Daoy (cell line): ENCODE results near the gene COG7. TPM values are rescaled to one million over a fixed set of nuclear protein-coding genes. Genes with fewer than 3 reads are reported as not detected.
A peak's percentile ranks its signal among the peaks of the same experiment; 100 is the strongest.
"Not testable (repeated sequence)": the region's sequence is repeated elsewhere in the genome, so short reads cannot be mapped to it uniquely, and the experiment has no call there.

Experiments used
- DNase-seq: peaks from one replicate; pipeline ENCODE4 v3.0.0-alpha.2; 2015; ENCODE audit warnings: low read depth
- total RNA-seq: library from RNA; depleted of rRNA; stranded (reverse); fragments of >200 nt; shearing (Covaris generic); gene quantifications from 2 replicates; pipeline ENCODE4 v1.2.3, GENCODE V29; 2014; rRNA removed

COG7 gene
- 10.5 and 13.6 TPM in 2 replicates for total RNA-seq

DNA sequence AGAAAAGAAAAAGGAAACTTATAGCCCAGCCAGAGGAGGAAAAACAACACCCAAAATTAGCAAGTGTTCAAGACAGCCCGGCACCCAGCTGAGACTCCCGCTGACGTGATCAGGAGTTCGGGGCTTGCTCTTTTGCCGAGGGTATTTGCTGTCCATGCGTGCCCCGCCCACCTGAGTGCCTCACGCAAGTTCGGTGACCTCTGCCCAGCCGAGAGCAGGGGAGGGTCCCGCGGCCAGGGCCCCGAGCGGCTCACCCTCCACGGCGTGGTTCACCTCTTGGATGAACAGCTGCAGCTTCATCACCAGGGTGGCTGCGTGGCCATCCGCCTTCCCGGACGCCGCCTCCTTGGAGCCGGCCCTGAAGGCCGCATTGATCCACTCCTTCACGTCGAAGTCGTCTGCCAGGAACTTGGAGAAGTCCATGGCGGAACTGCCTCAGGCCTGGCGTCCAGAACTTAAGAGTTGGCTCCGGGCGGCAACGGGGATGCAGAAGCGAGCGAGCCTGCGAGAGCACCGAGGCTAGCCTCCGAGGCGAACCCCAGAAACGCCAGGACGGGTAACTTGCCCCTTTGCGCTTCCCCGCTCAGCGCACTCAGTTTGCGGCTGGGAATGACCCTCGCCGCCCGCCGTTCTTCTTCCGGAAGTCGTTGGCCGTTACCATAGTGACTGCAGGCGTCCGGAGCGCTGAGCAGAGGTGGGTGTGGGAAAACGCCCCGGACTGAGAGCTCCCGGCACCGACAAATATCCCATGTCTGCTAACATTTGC is at the start of gene COG7:
COG7 (minus strand) TSS at position 618 of the 766 bp plus-strand sequence; CDS start at position 423, 195 bp downstream.
- peak; percentile 83 for DNase-seq

DNA sequence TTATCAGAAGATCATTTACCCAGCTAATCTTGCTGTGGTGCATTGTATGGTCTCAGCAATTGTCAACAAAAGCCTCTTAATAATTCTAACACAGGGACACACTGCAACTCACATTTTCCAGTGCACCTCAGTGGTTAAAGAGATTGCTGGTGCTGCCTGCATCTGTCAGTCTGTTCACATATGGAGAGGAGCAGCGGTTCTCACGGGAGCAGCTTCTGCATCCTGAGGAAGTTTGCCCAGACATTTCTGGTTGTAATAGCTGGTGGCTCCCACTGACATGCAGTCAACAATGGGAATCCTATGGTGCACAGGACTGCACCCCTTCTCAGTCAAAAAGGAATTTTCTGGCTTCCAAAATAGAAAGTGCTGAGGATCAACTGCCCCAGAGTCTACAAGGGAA is 49.5 kb upstream of the COG7 start:
- no peak for DNase-seq

DNA sequence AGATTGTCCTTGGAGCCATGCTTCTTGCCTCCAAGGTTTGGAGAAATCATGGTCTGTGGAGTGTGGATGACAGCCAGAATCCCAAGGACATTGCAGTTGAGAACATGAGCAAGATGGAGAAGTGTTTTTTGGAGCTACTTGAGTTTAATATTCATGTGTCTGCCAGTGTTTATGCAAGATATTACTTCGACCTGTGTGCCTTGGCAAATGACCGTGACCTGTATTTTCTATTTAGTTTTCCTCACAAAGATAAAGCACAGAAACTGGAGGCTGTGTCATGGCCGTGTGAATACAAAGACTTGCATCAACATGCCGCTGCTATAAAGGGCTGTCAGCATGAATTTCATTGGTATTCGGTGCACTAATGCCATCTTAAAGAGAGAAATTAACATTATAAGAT is 48.3 kb upstream of the COG7 start:
- no peak for DNase-seq

DNA sequence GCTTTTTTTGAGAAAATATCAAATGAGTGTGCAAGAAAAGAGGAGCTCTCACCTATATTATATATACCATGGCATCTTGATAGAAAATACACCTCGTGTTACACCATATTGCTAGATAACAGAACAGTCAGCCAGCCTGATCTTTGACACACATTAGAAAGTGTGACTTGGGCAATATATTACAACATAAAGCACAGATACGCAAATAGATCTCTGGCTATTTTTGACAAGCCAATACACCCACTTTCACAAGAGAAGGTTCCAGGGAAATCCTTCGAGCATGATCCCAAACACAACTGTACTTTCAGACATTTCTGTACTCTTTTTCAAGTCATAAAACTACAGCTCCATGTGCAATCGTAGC is 47.9 kb upstream of the COG7 start:
- no peak for DNase-seq

DNA sequence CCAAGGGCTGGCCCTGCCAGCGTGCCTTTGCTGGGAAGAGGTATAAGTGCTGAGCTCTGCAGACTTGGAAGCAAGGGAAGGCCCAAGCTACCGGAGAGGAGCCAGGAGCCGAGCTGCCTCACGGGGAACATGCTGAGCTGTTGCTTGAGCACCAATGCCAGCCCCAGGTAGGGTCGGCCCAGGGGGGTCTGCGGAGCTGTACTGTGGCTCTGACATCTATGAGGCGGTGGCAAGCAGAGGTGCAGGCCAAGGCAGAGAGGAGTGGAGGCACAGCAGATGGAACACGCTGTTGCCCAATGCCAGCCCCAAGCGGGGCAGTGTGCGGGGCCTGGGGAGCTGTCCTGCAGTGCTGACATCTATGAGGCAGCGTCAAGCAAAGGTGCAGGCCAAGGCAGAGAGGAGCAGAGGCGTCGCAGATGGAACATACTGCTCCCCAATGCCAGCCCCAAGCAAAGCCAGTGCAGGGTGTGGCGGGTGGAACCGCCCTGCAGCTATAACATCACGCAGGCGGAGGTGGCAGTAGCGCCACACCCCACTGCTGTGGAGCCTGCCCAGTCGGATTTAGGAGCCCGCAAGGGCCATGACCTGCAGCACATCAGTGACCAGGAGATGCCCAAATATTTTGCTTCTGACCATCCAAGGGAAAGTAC is 47.3 kb upstream of the COG7 start:
- no peak for DNase-seq

DNA sequence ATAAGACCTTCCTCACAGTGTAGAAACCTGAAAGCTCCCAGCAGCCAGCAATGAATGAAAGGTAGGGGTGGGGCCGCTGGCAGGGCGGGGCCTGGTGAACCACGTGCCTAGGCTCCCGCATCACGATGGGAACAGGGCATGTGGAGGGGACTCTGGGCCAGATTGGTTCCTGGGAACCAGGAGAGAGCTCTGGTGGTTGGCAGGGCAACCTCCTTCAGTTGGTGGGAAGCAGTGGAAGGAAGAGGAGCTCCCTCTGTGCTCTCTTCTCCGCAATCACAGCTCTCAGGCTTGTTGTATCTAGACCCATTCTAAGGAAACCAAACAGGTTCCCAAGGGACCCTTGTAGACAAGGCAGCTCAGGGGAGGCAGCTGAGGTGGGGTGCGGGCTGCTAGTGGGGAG is 46.8 kb upstream of the COG7 start:
- no peak for DNase-seq

DNA sequence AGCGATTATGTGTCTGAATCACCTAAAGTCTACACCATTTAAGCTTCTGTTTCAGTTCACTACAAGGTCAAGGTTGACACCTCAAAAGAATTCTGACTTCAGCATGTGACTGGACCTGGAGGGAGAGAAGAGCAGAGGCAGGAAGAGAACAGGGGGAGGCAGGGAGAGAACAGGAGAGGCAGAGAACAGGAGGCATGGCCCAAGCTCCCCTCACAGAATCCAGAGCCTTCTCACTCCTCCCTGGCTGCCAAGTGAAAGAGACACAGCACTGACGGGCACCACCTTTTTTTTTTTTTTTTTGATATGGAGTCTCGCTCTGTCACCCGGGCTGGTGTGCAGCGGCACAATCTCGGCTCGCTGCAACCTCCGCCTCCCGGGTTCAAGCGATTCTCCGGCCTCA is 45.9 kb upstream of the COG7 start:
- DNase-seq: no peak

DNA sequence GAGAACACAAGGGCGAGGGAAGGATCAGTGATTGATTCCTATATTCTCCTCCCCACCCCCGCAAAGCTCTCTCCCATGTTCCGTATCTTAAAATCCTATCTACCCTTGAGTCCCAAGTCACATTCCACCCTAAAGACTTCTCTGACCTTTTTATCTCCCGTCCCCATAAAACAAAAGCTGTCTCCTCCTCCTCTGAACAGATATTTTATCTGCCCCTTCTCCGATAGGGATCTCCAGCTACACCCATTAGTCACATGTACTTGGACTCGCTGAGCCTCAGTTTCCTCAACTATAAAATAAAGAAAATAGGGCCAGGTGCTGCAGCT is 44.5 kb upstream of the COG7 start:
- no peak for DNase-seq

DNA sequence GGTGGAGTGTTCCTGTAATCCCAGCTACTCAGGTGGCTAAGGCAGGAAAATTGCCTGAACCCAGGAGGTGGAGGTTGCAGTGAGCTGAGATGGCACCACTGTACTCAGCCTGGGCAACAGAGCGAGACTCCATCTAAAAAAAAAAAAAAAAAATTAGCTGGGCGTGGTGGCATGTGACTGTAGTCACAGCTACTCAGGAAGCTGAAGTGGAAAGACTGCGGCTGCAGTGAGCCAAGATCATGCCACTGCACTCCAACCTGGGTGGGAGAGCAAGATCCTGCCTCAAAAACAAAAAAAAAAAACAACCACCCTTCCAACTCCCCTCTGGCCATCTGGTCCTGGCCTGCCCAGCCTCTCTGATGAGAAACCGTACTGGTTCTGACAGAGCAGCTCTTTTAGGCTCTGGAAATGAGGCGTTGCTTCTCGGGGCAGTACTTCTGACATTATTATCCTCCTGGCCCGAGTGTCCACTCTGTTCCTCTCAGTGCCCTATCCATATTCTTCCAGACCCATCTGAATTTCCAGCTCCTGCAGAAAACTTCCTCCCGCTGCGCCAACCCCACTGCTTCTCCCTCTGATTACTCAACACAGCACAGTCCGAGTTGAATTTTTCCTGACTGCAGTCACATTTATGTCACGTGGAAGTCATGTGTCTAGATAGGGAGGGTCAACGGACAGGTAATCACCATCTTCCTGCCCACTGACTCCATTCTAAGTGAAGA is 44.0 kb upstream of the COG7 start:
- no peak for DNase-seq

DNA sequence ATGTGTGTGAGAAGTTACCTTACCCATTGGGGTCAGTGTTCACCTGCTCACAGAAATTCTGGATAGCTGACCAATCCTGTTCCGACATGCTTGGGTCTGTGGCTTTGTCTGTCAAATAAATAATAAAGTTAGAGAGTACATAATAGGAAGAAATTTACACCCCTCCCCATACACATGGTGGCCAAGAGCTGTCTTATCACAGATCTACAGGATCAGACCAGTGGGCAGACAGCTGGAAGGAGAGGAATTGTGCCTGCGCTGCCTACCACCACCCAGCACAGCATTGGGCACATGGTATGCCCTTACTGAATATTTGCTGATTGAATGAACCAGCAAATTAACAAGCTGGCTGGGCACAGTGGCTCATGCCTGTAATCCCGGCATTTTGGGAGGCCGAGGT is 42.7 kb upstream of the COG7 start:
- DNase-seq: no peak

DNA sequence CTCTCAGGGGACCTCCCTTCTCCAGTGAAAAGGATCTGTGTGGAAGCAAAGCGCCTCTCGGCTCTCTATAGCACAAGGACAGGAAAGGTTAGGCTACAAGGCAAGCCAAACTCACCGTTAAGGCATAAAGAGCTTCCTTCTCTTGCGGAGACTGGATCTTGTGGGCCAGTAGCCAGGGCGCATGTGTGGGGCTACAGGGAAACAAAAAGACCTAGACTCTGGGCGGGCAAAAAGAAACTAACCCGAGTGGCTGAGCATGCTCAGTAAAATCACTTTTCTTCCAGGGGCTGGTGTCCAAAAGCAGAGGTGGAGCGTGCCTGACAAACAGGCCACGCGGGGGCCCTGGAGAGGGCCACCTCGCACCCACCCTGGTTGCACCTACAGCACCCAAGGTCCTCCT is 41.2 kb upstream of the COG7 start:
- no peak for DNase-seq

DNA sequence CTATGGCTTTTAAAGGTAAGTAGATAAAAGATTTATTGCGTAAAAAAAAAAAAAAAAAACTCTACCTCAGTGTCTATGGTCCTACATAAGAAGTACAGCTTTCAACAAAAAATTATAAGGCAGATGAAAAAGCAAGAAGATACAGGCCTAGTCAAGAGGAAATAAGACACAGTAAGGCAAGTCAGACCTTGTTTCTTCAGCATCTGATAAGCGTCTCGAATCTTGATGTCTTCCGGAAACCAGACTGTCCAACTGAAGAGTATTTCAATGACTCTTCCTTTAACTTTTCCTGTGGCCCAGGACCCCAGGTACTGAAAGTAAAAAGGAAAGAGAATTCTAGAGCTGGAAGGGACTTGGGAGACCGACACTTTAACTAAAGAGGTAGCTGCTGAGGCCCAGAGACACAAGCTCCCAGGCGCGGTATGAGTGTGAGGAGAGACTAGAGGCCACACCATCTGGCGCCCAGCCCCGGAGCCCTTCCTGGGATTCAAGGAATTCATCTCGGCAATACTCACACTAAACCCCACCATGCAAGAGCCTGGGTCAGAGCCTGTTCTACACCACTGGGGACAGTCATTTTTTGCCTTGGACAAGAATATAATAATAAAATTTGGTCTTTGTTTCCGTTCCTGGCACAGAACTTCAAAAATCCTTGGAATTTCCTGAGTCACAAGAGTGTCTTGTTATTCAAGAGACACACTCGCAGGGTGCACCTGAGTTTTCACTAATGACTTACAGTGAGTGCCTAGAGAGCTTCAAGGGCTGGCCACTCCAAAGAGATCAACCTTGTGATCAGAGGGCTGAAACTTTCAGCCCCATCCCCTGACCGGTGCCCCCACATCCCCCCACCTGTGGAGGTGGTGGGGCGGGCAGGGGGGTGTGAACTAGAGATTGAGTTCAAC is 38.8 kb upstream of the COG7 start:
- DNase-seq: no peak

DNA sequence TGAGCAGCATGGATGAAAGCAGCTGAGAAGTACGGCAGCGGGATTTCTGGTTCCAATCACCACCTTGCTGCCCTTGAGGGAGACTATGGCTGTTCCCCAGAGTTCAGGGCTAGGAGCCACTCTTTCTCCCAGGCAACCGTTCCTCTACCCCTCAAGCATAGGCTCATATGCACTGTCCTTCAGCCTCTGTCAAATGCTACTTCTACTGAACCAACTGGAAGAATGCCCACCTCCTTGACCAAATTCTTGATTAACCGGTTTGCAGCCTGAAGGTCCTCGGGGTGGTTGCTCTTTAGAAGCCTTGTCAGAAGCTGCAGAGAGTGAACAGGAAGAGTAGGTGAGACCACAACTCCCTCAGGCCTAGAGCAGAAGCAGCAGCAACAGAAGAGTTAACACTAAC is 33.5 kb upstream of the COG7 start:
- DNase-seq: no peak

DNA sequence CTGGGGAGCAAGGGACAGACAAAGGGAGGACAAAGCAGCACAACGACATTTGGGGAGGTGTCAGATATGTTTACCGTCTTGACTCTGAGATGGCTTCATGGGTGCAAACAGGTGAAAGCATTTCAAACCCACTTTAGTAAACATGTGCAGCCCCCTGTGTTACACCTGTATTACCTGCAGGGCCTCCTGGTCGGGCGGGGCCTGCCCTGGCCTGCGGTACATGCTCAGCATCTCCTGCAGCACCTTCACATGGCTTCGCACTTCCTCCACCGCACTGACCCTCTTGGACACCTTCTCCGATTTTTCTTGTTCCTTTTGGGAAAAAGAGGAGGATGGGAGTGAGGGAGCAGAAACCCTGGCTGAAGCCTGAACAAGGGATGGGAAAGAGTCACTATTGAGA is 32.9 kb upstream of the COG7 start:
- no peak for DNase-seq

DNA sequence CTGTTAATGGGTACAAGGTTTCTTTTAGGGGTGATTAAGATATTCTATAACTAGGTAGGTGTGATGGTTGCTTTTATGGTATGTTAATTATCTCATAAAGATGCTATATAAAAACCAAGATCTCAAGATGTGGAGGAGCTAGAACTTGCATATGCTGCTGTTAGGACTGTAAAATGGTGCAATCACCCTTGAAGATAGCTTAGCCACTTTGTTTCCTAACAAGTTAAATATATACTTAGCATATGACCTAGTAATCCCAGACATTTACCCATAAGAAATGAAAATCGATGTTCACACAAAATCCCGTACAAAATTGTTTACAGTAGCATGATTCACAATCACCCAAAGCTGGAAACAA is 32.2 kb upstream of the COG7 start:
- no peak for DNase-seq

DNA sequence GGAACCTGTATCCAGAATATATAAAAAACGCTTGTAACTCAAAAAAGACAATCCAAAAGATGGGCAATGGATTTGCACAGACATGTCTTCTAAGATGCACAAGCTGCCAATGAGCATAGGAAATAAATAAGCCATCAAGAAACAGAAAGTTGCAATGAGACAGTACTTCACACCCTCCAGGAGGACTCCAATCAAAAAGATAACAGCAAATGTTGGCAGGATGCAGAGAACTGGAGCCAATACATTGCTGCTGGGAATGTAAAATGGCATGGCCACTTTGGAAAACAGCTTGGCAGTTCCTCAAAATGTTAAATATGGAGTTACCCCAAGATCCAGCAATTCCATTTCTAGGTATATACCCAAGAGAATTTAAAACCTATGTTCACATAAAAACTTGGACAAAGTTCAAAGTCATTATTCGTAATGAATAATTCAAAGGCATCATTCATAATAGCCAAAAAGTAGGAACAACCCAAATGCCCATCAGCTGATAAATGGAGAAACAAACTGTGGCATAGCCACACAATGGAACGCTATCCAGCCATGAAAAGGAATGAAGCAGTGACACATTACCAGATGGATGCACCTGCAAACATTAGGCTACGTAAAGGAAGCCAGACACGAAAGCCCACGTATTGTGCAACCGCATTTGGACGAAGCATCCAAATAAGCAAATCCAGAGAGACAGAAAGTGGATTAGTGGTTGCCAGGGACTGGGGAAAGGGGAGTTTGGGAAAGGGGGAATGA is 31.7 kb upstream of the COG7 start:
- DNase-seq: no peak

DNA sequence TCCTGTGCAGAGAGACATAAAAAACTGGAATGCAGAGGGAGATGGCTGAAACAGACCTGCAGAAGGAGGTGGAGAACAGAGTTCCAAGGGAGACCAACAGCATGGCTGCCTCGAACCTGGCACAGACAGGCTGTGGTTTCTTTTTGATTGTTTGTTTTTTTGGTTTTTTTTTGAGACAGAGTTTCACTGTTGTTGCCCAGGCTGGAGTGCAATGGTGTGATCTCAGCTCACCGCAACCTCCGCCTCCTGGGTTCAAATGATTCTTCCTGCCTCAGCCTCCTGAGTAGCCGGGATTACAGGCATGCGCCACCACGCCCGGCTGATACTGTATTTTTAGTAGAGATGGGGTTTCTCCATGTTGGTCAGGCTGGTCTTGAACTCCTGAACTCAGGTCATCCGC is 30.5 kb upstream of the COG7 start:
- not testable (repeated sequence) for DNase-seq

DNA sequence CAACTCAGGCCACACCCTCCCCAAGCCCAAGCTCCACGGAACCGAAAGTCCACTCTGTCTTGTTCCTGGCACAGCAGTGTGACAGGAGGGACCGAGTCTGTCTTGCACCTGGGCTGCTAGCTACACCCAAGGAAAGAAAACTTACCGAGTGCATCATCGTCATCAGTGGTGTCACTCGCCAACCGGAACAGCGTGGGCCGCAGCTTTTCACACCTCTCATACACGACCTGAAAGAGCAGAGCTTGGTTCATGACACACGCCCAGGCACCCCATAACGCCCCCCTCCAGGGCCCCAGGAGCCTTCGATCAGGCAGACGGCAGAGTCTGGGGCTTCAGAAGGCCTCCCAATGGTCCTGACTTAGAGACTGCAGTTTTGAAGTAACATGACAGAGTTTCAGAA is 29.8 kb upstream of the COG7 start:
- DNase-seq: no peak

DNA sequence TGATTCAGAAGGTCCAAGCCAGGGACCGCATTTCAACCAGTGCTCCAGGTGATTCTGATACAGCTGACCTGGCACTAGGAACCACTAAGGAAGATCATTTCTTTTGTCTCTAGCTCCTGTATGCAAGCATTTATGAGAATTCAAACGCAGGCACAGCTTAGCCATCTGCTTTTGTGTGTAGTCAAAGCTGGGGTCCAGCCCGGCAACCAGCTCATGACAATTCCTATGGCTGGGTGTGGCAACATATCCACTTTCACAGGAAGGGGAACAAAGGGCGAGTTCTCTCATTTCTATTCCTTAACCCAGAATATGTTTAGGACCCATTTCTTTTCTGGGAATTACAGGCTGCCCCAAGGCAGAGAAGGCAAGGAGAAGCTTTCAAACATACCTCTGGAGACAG is 27.3 kb upstream of the COG7 start:
- DNase-seq: no peak

DNA sequence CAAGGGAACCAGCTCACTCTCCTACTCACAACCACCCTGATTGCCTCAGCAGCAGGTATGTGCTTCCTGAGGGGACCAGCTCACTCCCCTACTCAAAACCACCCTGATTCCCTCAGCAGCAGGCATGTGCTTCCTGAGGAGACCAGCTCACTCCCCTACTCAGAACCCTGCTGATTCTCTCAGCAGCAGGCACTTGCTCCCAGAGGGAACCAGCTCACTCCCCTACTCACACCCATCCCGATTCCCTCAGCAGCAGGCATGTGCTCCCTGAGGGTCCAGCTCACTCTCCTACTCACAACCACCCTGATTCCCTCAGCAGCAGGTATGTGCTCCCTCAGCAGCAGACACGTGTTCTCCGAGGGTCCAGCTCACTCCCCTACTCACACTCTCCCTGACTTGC is 26.1 kb upstream of the COG7 start:
- DNase-seq: no peak

DNA sequence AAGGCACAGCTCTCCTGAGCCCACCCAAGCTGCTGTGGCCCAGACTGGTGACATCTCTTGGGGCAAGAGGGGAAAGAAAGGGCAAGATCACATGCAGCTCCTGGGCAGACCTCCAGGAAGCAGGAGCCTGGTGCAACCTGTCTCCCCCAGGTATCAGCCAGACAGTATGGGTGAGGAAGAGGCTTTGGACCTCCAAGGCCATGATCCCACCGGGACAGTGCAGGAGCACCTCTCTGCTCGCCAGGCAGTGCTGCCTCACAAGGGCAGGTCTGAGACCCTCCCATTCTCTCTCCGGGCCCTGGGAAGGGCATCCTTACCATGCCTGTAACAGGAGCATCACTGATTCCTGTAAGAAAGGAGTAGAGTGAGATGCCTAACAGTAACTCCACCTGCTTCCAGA is 25.6 kb upstream of the COG7 start:
- no peak for DNase-seq

DNA sequence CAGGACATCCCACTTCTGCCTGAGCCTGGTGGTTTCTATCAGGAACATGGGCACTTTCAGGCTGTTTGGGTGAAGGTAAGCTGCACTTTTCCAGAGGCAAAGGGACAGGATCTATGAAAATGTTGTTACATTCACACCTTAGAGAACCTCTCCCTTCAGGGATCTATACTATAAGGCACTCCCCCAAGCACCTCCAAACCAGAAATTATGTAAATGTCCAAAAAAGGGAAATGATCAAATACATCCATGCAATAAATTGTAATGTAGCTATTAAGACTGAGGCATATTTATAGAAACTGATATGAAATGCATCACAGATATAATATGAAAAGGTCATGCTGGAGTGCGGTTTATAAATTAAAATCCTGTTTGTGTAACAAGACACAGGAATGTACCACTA is 23.3 kb upstream of the COG7 start:
- DNase-seq: no peak
